Measurements from ENCODE around the gene RET.

The RET gene

GRCh38 chr10:43068136-43068395 lies 8.8 kb upstream of the RET start:
- TF ChIP-seq CTCF (IDR thresholded peaks at IDR 0.05; ENCODE audit: insufficient read depth, missing control alignments), result no peak
- FAIRE-seq (no peak), DNase-seq (ENCODE audit: insufficient read length, low spot score) (no peak)

GRCh38 chr10:43068471-43069210 lies 8.2 kb upstream of the RET start:
- no peak for FAIRE-seq
- DNase-seq (ENCODE audit: insufficient read length, low spot score), result no peak
- TF ChIP-seq CTCF (IDR thresholded peaks at IDR 0.05; ENCODE audit: insufficient read depth, missing control alignments), result no peak

GRCh38 chr10:43069211-43069515 lies 7.7 kb upstream of the RET start:
- no peak for FAIRE-seq
- no peak for DNase-seq (ENCODE audit: insufficient read length, low spot score)
- TF ChIP-seq CTCF (IDR thresholded peaks at IDR 0.05; ENCODE audit: insufficient read depth, missing control alignments), result no peak

DNA sequence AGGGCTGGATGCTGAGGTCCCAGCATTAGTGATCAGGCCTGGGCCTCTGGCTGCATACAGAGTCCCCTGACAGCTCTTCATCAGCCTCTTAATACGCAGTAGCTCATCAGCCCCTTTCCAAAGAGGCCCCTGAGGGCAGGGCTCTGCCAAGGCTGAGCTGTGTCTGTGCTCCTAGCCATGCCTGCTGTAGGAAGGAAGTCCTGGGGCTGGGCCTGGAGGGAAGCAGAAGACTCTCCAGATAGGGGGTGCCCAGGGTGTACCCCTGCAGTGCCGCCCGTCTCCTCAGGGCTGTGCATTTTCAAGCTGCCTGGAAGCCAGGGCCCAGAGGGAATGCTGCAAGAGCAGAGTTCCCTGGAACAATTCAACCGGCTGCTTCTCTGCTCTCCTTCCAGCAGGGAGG lies 7.3 kb upstream of the RET start:
- DNase-seq (ENCODE audit: insufficient read length, low spot score), result no peak
- no peak for TF ChIP-seq CTCF (IDR thresholded peaks at IDR 0.05; ENCODE audit: insufficient read depth, missing control alignments)
- FAIRE-seq, result no peak

GRCh38 chr10:43070121-43071085 lies 6.5 kb upstream of the RET start:
- no peak for TF ChIP-seq CTCF (IDR thresholded peaks at IDR 0.05; ENCODE audit: insufficient read depth, missing control alignments)
- DNase-seq (ENCODE audit: insufficient read length, low spot score) (no peak), FAIRE-seq (no peak)

DNA sequence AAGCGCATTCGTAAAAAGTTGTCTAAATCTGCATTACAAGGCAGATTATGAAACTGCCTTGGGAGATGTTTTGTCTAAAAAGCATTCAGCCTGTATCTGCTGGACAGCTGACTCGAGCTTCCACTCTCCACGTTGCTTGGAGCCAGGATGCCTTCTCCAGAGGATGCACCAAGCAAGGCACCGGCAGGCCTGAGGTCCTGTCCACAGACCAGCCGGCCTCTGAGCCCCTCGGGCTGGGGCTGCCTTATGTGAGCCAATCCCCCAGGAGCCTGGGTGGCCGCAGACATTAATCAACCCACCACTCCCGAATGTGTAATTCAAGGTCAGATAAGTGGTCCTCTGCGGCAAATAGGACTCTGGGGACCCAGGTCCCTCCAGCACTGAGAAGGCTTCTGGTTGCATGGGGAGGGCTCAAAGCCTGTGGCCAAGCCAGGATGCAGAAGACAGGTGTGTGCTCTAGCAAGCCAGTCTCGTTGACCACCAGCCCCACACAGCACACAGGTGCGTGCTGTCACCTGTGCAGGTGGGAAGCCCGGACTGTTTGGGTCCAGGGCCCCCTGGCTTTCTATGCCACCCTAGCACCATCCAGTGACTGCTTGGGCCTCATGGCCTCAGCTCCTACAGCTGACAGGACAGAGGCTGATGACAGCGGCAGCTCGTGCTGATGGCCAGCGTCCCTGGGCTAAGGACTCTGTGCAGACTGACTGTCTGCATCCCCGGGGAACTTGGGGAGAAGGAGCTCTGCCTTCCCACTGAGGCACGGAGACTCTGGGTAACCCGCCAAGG lies 4.8 kb upstream of the RET start:
- FAIRE-seq (no peak), DNase-seq (ENCODE audit: insufficient read length, low spot score) (no peak)
- TF ChIP-seq CTCF (IDR thresholded peaks at IDR 0.05; ENCODE audit: insufficient read depth, missing control alignments), result no peak
